Glutamatergic neuron (in vitro differentiated cells): ENCODE data around the gene NFKB1. TPM values are rescaled to one million over a fixed set of nuclear protein-coding genes. Genes with fewer than 3 reads are reported as not detected.

Experiments used
- DNase-seq: peaks from one replicate; pipeline ENCODE4 v3.0.0; 2022
- H3K27ac Mint-ChIP-seq: one replicate; pipeline ENCODE4 v1.8.0; 2020; ENCODE audit warnings: mild to moderate bottlenecking, mixed read lengths, inconsistent platforms; ENCODE audit not compliant: unreplicated experiment
- H3K27me3 Mint-ChIP-seq: one replicate; pipeline ENCODE4 v1.8.0; 2020; ENCODE audit warnings: mild to moderate bottlenecking, moderate library complexity, mixed read lengths, inconsistent platforms; ENCODE audit not compliant: unreplicated experiment
- H3K36me3 Mint-ChIP-seq: one replicate; pipeline ENCODE4 v1.8.0; 2020; ENCODE audit warnings: mild to moderate bottlenecking, mixed read lengths, inconsistent platforms; ENCODE audit not compliant: unreplicated experiment
- H3K4me1 Mint-ChIP-seq: one replicate; pipeline ENCODE4 v1.8.0; 2020; ENCODE audit warnings: mild to moderate bottlenecking, low read depth, mixed read lengths, inconsistent platforms; ENCODE audit not compliant: unreplicated experiment
- H3K4me3 Mint-ChIP-seq: one replicate; pipeline ENCODE4 v1.8.0; 2020; ENCODE audit warnings: mild to moderate bottlenecking, mixed read lengths, inconsistent platforms; ENCODE audit not compliant: unreplicated experiment
- H3K9me3 Mint-ChIP-seq: one replicate; pipeline ENCODE4 v1.8.0; 2020; ENCODE audit warnings: mild to moderate bottlenecking, moderate library complexity, mixed read lengths, inconsistent platforms; ENCODE audit not compliant: unreplicated experiment
- total RNA-seq: library from RNA; stranded (reverse); fragmentation: NEBNext Ultra II Directional; extraction: Animal tissue kit (Norgen Biotek cat#: 25700); gene quantifications from one replicate; pipeline ENCODE4 v1.2.1, GENCODE V29; 2021; ENCODE audit not compliant: unreplicated experiment
- TF ChIP-seq, protein P1 (sequence below): fragments of 200-600 bp; sonication (generic); IDR thresholded peaks from one replicate; pipeline ENCODE4 v1.5.0; 2021; ENCODE audit not compliant: partially characterized antibody, unreplicated experiment

The NFKB1 gene
- total RNA-seq, 1 donor from 2014 or later: 3.2 TPM

DNA sequence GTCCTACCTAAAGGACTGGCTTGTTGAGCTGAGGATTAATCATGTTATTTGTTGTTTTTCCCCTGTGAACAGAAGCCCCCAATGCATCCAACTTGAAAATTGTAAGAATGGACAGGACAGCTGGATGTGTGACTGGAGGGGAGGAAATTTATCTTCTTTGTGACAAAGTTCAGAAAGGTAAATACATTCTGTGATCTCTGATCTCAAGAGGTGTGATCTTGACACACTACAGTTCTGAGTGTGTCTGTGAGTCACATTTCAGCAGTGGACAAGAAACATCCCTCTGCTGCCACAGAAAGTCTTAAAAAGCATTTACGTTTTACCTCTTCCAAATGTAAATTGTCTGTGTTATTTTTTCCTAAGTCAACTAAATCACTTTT, 79.3 kb downstream of the NFKB1 start:
- H3K4me1 Mint-ChIP-seq: no peaks in the 10 kb centered on the region
- DNase-seq: no peak
- no peaks in the 10 kb centered on the region for H3K36me3 Mint-ChIP-seq
- no peaks in the 10 kb centered on the region for H3K9me3 Mint-ChIP-seq
- TF ChIP-seq, protein P1, sequence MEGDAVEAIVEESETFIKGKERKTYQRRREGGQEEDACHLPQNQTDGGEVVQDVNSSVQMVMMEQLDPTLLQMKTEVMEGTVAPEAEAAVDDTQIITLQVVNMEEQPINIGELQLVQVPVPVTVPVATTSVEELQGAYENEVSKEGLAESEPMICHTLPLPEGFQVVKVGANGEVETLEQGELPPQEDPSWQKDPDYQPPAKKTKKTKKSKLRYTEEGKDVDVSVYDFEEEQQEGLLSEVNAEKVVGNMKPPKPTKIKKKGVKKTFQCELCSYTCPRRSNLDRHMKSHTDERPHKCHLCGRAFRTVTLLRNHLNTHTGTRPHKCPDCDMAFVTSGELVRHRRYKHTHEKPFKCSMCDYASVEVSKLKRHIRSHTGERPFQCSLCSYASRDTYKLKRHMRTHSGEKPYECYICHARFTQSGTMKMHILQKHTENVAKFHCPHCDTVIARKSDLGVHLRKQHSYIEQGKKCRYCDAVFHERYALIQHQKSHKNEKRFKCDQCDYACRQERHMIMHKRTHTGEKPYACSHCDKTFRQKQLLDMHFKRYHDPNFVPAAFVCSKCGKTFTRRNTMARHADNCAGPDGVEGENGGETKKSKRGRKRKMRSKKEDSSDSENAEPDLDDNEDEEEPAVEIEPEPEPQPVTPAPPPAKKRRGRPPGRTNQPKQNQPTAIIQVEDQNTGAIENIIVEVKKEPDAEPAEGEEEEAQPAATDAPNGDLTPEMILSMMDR: no peak
- H3K27me3 Mint-ChIP-seq: no peaks in the 10 kb centered on the region
- H3K27ac Mint-ChIP-seq: no peak overlapping the region
- H3K4me3 Mint-ChIP-seq: no peak overlapping the region

DNA sequence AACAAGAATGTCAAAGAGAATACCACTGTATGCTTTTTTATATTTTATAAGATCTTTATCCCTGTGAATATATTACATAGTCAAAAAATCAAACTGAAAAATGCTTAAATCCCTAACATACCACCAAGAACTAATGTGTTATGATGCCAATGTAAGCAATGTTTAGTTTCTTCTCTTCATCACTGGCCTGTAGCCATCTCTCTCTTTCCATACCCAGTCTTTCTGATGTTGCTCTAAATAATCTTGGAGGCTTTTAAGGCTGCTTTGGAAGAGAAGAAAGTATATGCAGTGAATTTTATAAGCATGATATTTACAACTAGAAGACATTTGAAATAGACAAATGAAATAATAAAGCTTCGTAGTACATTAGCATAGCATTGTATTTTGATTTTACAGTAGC, 82.9 kb downstream of the NFKB1 start:
- Mint-ChIP-seq H3K4me1 (no peaks in the 10 kb centered on the region), H3K4me3 (no peak overlapping the region), H3K27ac (no peak overlapping the region), H3K36me3 (no peaks in the 10 kb centered on the region), H3K9me3 (no peaks in the 10 kb centered on the region), H3K27me3 (no peaks in the 10 kb centered on the region)
- TF ChIP-seq, protein P1: no peak
- DNase-seq: no peak

DNA sequence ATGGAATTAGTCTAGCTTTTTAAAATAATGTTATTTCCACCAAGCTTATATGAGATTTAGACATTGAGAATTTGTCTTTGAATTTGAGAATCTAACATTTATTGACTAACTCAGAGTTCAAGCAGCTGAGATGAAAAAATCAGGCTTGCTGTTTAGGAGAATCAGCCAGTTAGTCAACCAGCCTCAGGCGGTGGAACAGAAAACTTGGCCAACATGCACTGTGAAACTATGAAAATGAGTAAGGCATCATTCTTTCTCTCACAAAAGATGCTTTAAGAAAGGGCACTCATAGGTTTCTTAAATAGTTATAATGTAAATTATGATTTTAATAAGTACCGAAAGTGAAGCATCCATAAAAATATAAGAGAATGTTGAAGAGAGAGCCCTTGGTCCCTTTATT, 84.2 kb downstream of the NFKB1 start:
- H3K9me3 Mint-ChIP-seq: no peaks in the 10 kb centered on the region
- no peak overlapping the region for H3K27ac Mint-ChIP-seq
- no peaks in the 10 kb centered on the region for H3K4me1 Mint-ChIP-seq
- H3K27me3 Mint-ChIP-seq: no peaks in the 10 kb centered on the region
- TF ChIP-seq, protein P1: no peak
- H3K36me3 Mint-ChIP-seq: no peaks in the 10 kb centered on the region
- DNase-seq: no peak
- H3K4me3 Mint-ChIP-seq: no peak overlapping the region

DNA sequence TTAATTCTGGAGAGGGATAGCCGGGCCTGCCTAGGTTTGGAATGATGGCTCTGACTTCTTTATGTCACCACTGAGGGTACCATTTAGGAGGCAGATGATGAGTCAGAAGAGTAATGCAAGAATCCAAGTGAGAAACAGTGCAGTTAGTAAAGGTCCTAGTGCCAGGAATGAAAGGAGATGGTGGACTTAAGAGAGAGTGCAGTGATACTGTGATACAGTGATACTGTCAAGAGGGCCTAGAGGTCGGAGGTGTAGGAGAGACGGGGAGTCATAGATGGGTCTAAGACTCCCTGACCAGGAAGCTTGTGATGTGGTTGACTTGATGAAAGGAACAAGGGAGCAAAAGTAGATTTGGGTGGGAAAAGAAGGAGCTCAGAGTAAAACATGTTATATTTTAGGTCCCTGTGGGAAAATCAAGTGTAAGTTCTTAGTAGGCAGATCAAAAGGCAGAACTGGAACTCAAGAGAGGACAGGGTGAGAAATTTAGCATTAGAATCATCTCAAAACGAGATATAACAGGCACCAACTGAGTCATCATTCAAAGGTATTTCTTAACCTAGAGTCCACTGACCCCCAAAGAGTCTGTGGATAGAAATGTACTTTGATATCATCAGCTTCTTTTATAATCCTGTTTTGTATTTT, 85.0 kb downstream of the NFKB1 start:
- no peak overlapping the region for H3K27ac Mint-ChIP-seq

DNA sequence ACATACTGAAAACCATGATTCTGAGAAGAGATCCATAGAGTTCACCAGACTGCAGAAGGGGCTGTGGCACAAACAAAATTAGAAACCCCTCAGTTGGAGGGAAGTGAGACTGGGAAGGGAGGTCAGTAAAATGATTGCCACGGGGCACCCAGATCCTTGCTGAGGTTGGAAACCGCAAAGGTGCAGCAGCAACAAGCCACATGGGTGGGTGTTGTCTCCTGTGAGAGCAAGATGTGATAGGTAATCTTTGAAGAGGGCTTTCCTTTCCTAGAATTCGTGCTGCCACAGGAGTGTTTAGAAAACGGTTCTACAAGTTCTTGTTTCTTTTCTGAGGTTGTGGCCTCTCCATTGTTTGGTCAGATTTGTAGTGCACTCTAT, 85.5 kb downstream of the NFKB1 start:
- no peak overlapping the region for H3K4me3 Mint-ChIP-seq
- TF ChIP-seq, protein P1: no peak
- no peak for DNase-seq
- no peaks in the 10 kb centered on the region for H3K27me3 Mint-ChIP-seq
- H3K27ac Mint-ChIP-seq: no peak overlapping the region
- H3K9me3 Mint-ChIP-seq: peaks cover 2% of the 10 kb centered on the region
- H3K4me1 Mint-ChIP-seq: no peaks in the 10 kb centered on the region
- H3K36me3 Mint-ChIP-seq: peaks cover 8% of the 10 kb centered on the region

More for the DNA sequence above, 85.0 kb downstream of the NFKB1 start:
- no peak overlapping the region for H3K4me3 Mint-ChIP-seq
- H3K36me3 Mint-ChIP-seq: peaks cover 3% of the 10 kb centered on the region
- TF ChIP-seq, protein P1: no peak
- no peak for DNase-seq
- no peaks in the 10 kb centered on the region for H3K9me3 Mint-ChIP-seq
- no peaks in the 10 kb centered on the region for H3K27me3 Mint-ChIP-seq
- H3K4me1 Mint-ChIP-seq: no peaks in the 10 kb centered on the region
